Measurements from ENCODE around the gene NCKIPSD. TPM values are rescaled to one million over a fixed set of nuclear protein-coding genes. Genes with fewer than 3 reads are reported as not detected.

NCKIPSD gene
- total and polyA plus RNA-seq, 3 donors from 2014 or later = 30.1 to 81.3 (median 69.4) TPM

- 72 to 81% methylated on average over 2 of the region's 2 CpGs for WGBS, 2 donors
- TF ChIP-seq CTCF (IDR thresholded peaks at IDR 0.05) = no peak
- TF ChIP-seq POLR2A (IDR thresholded peaks at IDR 0.05) = no peak
- no peaks in the 10 kb centered on the region for H3K27me3 ChIP-seq
- DNase-seq = no peak
- peaks cover 29% of the 10 kb centered on the region for H3K4me1 ChIP-seq
- H3K4me3 ChIP-seq = no peak overlapping the region
- intact Hi-C loops (cut with DNase I; ENCODE audit: low total_unique reads) = no loop called here
- H3K36me3 ChIP-seq (ENCODE audit: low read depth, missing control alignments) = no peaks in the 10 kb centered on the region
- no peak overlapping the region for H3K27ac ChIP-seq
- H3K9me3 ChIP-seq = no peaks in the 10 kb centered on the region
Observed at GRCh38 chr3:48711727-48712126, 26.0 kb upstream of the NCKIPSD start.

DNA sequence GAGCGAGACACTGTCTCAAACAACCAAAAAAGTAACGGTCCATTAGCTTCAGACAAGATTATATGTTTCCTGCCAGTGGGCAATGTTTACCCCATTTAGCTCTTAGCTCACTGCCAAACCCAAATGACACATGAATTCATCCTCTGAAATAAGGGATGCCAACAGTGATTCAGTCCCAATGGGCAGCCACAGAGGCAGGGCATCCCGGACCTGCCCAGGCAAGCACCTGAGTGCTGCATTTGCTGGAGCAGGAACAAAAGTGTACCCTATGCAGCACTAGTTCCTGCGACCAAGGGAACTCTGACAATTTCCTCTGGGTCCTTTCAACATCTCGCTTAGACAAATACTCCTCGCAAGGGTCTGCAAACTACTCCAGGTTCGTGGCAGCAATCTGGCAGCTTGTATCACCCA, 23.3 kb upstream of the NCKIPSD start:
- Histone ChIP-seq H3K9me3 (no peaks in the 10 kb centered on the region), H3K36me3 (ENCODE audit: low read depth, missing control alignments) (no peaks in the 10 kb centered on the region), H3K4me1 (peaks cover 19% of the 10 kb centered on the region), H3K4me3 (no peak overlapping the region), H3K27ac (no peak overlapping the region), H3K27me3 (no peaks in the 10 kb centered on the region)
- TF ChIP-seq POLR2A (IDR thresholded peaks at IDR 0.05) (no peak), CTCF (IDR thresholded peaks at IDR 0.05) (no peak)
- intact Hi-C loops (cut with DNase I; ENCODE audit: low total_unique reads) = no loop called here
- WGBS, 2 donors = 62 to 82% methylated on average over 7 of the region's 7 CpGs
- DNase-seq = no peak

DNA sequence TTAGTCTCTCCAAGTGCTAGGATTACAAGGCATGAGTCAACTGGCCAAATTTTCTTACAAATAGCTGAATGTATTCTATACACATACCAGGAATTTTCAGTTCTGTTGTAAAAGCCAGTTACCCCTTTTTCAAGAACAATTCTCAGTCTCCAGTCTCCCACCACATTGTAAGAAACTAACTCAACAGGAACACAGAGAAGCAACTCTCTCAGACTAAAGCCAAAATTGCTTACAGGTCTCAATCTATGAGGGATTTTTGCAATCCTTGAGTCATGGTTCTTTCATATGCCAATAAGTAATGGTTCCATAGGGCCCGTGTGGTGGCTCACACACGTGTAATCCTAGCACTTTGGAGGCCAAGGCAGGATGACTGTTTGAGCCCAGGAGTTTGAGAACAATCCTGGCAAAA, 22.8 kb upstream of the NCKIPSD start:
- intact Hi-C loops (cut with DNase I; ENCODE audit: low total_unique reads) = no loop called here
- DNase-seq = no peak
- Histone ChIP-seq H3K27ac (no peak overlapping the region), H3K4me3 (no peak overlapping the region), H3K36me3 (ENCODE audit: low read depth, missing control alignments) (no peaks in the 10 kb centered on the region), H3K4me1 (peaks cover 23% of the 10 kb centered on the region), H3K27me3 (no peaks in the 10 kb centered on the region), H3K9me3 (no peaks in the 10 kb centered on the region)
- TF ChIP-seq CTCF (IDR thresholded peaks at IDR 0.05) (no peak), POLR2A (IDR thresholded peaks at IDR 0.05) (no peak)
- WGBS, 2 donors = 18 to 52% methylated on average over 2 of the region's 2 CpGs

GRCh38 chr3:48707157-48707556, 21.4 kb upstream of the NCKIPSD start:
- H3K36me3 ChIP-seq (ENCODE audit: low read depth, missing control alignments) = no peaks in the 10 kb centered on the region
- intact Hi-C loops (cut with DNase I; ENCODE audit: low total_unique reads) = no loop called here
- TF ChIP-seq CTCF (IDR thresholded peaks at IDR 0.05) (no peak), POLR2A (IDR thresholded peaks at IDR 0.05) (no peak)
- H3K27me3 ChIP-seq = no peaks in the 10 kb centered on the region
- WGBS, 2 donors = 68 to 79% methylated on average over 5 of the region's 5 CpGs
- H3K27ac ChIP-seq = peak overlapping the region in 1 of 2 donors; percentile 29
- no peak overlapping the region for H3K4me3 ChIP-seq
- H3K4me1 ChIP-seq = peaks cover 31% of the 10 kb centered on the region
- no peaks in the 10 kb centered on the region for H3K9me3 ChIP-seq
- DNase-seq = no peak

GRCh38 chr3:48702320-48702920, 16.7 kb upstream of the NCKIPSD start:
- Histone ChIP-seq H3K9me3 (no peaks in the 10 kb centered on the region), H3K36me3 (ENCODE audit: low read depth, missing control alignments) (no peaks in the 10 kb centered on the region), H3K4me1 (peaks cover 20% of the 10 kb centered on the region), H3K27me3 (no peaks in the 10 kb centered on the region), H3K27ac (no peak overlapping the region), H3K4me3 (no peak overlapping the region)
- no peak for DNase-seq
- whole genome bisulfite sequencing, 2 donors = 71 to 81% methylated on average over 6 of the region's 6 CpGs
- intact Hi-C loops (cut with DNase I; ENCODE audit: low total_unique reads) = no loop called here
- TF ChIP-seq POLR2A (IDR thresholded peaks at IDR 0.05) (no peak), CTCF (IDR thresholded peaks at IDR 0.05) (no peak)

Measured in testis (tissue), 3 donors.